PC-9 (cell line): ENCODE data around the gene ASB13. TPM values are rescaled to one million over a fixed set of nuclear protein-coding genes. Genes with fewer than 3 reads are reported as not detected.

Source experiments
- BruUV-seq: library from RNA; stranded (reverse); fragments of 400-500 nt; replicated peaks from 2 replicates; lab custom pipeline; 2021; lab: Mats Ljungman, UMichigan
- CTCF ChIA-PET: fragments of 300-600 bp; sonication (Branson Sonifier 250); formaldehyde crosslinking; loops from one replicate; lab custom pipeline; 2022; ENCODE audit warnings: antibody characterized with exemption; lab: Charles Lee
- POLR2A ChIA-PET: fragments of 300-600 bp; sonication (Branson Sonifier 250); formaldehyde crosslinking; loops from one replicate; lab custom pipeline; 2022; ENCODE audit warnings: antibody characterized with exemption; ENCODE audit not compliant: unreplicated experiment; lab: Charles Lee
- DNase-seq, 2 experiments: peaks; one replicate each; pipeline versions ENCODE4 v3.0.0 to v3.0.0-alpha.2; 2015 to 2022; ENCODE audit warnings: mixed read lengths in 1 of 2
- H2AFZ ChIP-seq: fragments of 200-600 bp; sonication (generic); 2 replicates; pipeline ENCODE4 v1.8.1; 2017; ENCODE audit warnings: antibody characterized with exemption
- H3F3A ChIP-seq: fragments of 200-600 bp; sonication (generic); 2 replicates; pipeline ENCODE4 v1.8.1; 2017; ENCODE audit warnings: antibody characterized with exemption, mild to moderate bottlenecking, low read depth; ENCODE audit not compliant: insufficient read depth
- H3K27ac ChIP-seq: fragments of 200-600 bp; sonication (generic); 2 replicates; pipeline ENCODE4 v1.6.1; 2016; ENCODE audit warnings: mixed run types
- H3K27me3 ChIP-seq: fragments of 200-600 bp; sonication (generic); 2 replicates; pipeline ENCODE4 v1.6.1; 2016; ENCODE audit warnings: low read depth, mixed run types; ENCODE audit not compliant: insufficient read depth
- H3K36me3 ChIP-seq: fragments of 200-600 bp; sonication (generic); 2 replicates; pipeline ENCODE4 v1.6.1; 2016; ENCODE audit warnings: low read depth, mixed run types
- H3K4me1 ChIP-seq: fragments of 200-600 bp; sonication (generic); replicated peaks from 2 replicates; pipeline ENCODE4 v1.6.1; 2016; ENCODE audit warnings: mixed run types; ENCODE audit not compliant: insufficient read depth
- H3K4me2 ChIP-seq: fragments of 200-600 bp; sonication (generic); 2 replicates; pipeline ENCODE4 v1.6.1; 2017; ENCODE audit warnings: mixed run types
- H3K4me3 ChIP-seq: fragments of 200-600 bp; sonication (generic); 2 replicates; pipeline ENCODE4 v1.6.1; 2016; ENCODE audit warnings: mixed run types
- H3K79me2 ChIP-seq: fragments of 200-600 bp; sonication (generic); 2 replicates; pipeline ENCODE4 v1.6.1; 2017; ENCODE audit warnings: low read depth, mixed run types
- H3K9me2 ChIP-seq: fragments of 200-600 bp; sonication (generic); 2 replicates; pipeline ENCODE4 v1.8.1; 2017; ENCODE audit warnings: mild to moderate bottlenecking; ENCODE audit not compliant: insufficient read depth
- H3K9me3 ChIP-seq: fragments of 200-600 bp; sonication (generic); 2 replicates; pipeline ENCODE4 v1.8.1; 2016; ENCODE audit warnings: low read depth; ENCODE audit not compliant: insufficient read depth
- H4K20me1 ChIP-seq: fragments of 200-600 bp; sonication (generic); 2 replicates; pipeline ENCODE4 v1.8.1; 2017; ENCODE audit not compliant: insufficient read depth
- EZH2 ChIP-seq: fragments of 200-600 bp; sonication (generic); IDR thresholded peaks from 2 replicates; pipeline ENCODE4 v1.8.0; 2017; ENCODE audit warnings: antibody characterized with exemption, low read depth
- intact Hi-C: fragments of 100-400 bp; cut with micrococcal nuclease; formaldehyde crosslinking; loops from one replicate; pipeline ENCODE4 v1.10.0; 2022; ENCODE audit not compliant: unreplicated experiment
- total RNA-seq: library from RNA; stranded (reverse); gene quantifications from 2 replicates; pipeline ENCODE4 v1.2.3, GENCODE V29; 2021
- TF ChIP-seq, protein P1 (sequence below): fragments of 200-600 bp; sonication (generic); conservative IDR thresholded peaks from 2 replicates; pipeline ENCODE4 v1.6.1; 2017; ENCODE audit warnings: mixed run types, antibody characterized with exemption, mild to moderate bottlenecking, moderate library complexity

The ASB13 gene
- total RNA-seq, 1 experiment from 2014 or later: 22.2 TPM

DNA sequence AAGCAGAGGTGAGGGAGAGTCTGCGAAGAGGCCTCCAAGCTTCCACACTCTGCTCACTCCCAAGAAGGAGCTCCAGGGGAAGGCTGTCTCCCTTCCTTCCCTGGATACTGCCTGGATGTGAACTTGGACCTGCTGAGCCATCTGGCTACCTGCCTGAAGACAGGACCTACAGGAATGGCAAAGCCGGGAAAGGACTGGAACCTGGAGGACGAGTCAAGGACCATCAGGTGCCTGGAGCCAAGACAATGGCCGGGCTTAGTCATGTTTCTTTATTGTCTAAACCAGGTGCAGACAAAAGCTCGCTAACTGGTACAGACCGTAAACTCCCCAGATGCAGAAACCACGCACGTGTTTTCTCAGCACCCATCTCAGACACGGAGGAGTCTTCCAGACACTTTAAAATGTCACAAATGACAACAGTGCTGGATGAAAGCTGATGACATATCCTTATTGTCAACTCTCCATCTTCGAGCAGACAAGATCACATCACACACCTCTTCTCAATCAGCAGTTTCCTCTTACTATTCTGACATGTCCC, 12.1 kb downstream of the ASB13 start:
- H3K9me3 ChIP-seq: no peaks in the 10 kb centered on the region
- CTCF ChIA-PET: interaction anchor here (0.7 kb wide), 1 partner anchor 235 kb away, joined by 5 read pairs; no protein-coding TSS in a partner anchor

DNA sequence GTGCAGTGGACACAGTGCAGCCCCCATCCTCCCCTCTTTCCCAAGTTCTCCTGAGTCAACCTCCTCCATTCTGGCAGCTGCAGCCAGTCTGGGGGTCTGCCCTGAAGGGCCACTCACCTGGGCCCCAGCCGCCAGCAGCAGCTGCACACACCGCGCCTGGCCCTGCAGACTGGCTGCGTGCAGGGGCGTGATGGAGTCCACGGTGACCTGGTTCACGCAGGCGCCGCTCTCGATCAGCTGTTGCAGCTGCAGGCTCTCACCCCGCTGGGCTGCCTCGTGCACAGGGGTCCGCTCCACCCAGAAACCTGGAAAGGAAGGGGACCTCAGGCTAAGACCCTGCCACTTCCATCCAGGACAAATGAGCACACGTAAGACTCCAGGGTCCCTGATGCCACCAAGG, 13.6 kb downstream of the ASB13 start:
- ChIA-PET CTCF (no interaction called here), POLR2A (no interaction called here)
- TF ChIP-seq, protein P1, sequence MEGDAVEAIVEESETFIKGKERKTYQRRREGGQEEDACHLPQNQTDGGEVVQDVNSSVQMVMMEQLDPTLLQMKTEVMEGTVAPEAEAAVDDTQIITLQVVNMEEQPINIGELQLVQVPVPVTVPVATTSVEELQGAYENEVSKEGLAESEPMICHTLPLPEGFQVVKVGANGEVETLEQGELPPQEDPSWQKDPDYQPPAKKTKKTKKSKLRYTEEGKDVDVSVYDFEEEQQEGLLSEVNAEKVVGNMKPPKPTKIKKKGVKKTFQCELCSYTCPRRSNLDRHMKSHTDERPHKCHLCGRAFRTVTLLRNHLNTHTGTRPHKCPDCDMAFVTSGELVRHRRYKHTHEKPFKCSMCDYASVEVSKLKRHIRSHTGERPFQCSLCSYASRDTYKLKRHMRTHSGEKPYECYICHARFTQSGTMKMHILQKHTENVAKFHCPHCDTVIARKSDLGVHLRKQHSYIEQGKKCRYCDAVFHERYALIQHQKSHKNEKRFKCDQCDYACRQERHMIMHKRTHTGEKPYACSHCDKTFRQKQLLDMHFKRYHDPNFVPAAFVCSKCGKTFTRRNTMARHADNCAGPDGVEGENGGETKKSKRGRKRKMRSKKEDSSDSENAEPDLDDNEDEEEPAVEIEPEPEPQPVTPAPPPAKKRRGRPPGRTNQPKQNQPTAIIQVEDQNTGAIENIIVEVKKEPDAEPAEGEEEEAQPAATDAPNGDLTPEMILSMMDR: no peak
- no peak for TF ChIP-seq EZH2
- Histone ChIP-seq H3K27ac (no peak overlapping the region), H3K4me2 (no peak overlapping the region), H3K4me3 (no peak overlapping the region), H2AFZ (no peak overlapping the region), H3K9me2 (no peaks in the 10 kb centered on the region), H4K20me1 (no peaks in the 10 kb centered on the region), H3K36me3 (no peaks in the 10 kb centered on the region), H3K9me3 (no peaks in the 10 kb centered on the region), H3K79me2 (peaks cover 8% of the 10 kb centered on the region; the same call in 1 of the 2 replicates), H3K27me3 (no peaks in the 10 kb centered on the region), H3F3A (no peaks in the 10 kb centered on the region), H3K4me1 (no peaks in the 10 kb centered on the region)
- intact Hi-C loops: no loop called here
- BruUV-seq: no TSS peak
- no peak for DNase-seq

More for the DNA sequence above, 12.1 kb downstream of the ASB13 start:
- no peak for DNase-seq
- H3K27ac ChIP-seq: no peak overlapping the region
- TF ChIP-seq, protein P1: no peak
- no peak for TF ChIP-seq EZH2
- peaks cover 3% of the 10 kb centered on the region for H3K4me1 ChIP-seq
- no peaks in the 10 kb centered on the region for H3F3A ChIP-seq
- no peak overlapping the region for H2AFZ ChIP-seq
- H3K79me2 ChIP-seq: peaks cover 23% of the 10 kb centered on the region
- intact Hi-C loops: no loop called here
- H3K9me2 ChIP-seq: no peaks in the 10 kb centered on the region
- no peaks in the 10 kb centered on the region for H3K27me3 ChIP-seq
- H3K36me3 ChIP-seq: no peaks in the 10 kb centered on the region
- POLR2A ChIA-PET: no interaction called here
- no peak overlapping the region for H3K4me2 ChIP-seq
- no TSS peak for BruUV-seq
- H3K4me3 ChIP-seq: no peak overlapping the region
- H4K20me1 ChIP-seq: no peaks in the 10 kb centered on the region

DNA sequence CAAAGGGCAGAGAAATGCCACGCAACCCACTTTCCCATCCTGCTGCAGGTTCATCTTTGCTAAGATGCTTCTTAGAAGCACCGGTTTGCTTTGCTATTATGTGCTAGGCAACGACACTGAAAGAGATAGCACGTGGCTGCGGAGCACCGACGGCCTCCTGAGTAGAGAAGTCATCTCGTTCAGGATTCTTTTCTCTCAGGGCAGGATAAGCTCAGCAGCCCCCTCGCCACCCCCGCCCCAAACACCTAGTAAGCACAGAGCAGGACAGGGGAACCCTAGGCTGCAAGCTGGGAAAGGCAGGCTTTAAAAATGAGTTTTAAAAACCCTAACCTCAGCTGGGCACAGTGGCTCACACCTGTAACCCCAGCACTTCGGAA, 15.0 kb downstream of the ASB13 start:
- Histone ChIP-seq H3K4me3 (no peak overlapping the region), H3K27ac (no peak overlapping the region), H3K4me1 (no peaks in the 10 kb centered on the region), H3K9me3 (no peaks in the 10 kb centered on the region), H3K4me2 (no peak overlapping the region), H3F3A (no peaks in the 10 kb centered on the region), H3K36me3 (no peaks in the 10 kb centered on the region), H4K20me1 (no peaks in the 10 kb centered on the region), H2AFZ (no peak overlapping the region), H3K79me2 (no peaks in the 10 kb centered on the region), H3K9me2 (no peaks in the 10 kb centered on the region), H3K27me3 (no peaks in the 10 kb centered on the region)
- intact Hi-C loops: no loop called here
- no peak for DNase-seq
- CTCF ChIA-PET: no interaction called here
- no TSS peak for BruUV-seq
- no peak for TF ChIP-seq EZH2
- TF ChIP-seq, protein P1: no peak
- POLR2A ChIA-PET: interaction anchor here (0.5 kb wide), 1 partner anchor 226 kb away, joined by 5 read pairs; no protein-coding TSS in a partner anchor
